HG03108 (cell line): Measurements from ENCODE around the gene SLC41A1.

Experiments used
- ATAC-seq: cut with Tn5 transposase; IDR thresholded peaks from one replicate; pipeline ENCODE4 v1.9.1; 2021; ENCODE audit warnings: moderate library complexity; ENCODE audit not compliant: unreplicated experiment

The SLC41A1 gene

GRCh38 chr1:205760606-205761005 lies 52.4 kb downstream of the SLC41A1 start:
- ATAC-seq: no peak

- ATAC-seq: no peak
Observed at GRCh38 chr1:205756552-205756951, 56.4 kb downstream of the SLC41A1 start.

- ATAC-seq: no peak
Observed at GRCh38 chr1:205754857-205755256, 58.1 kb downstream of the SLC41A1 start.

- ATAC-seq: no peak
Observed at GRCh38 chr1:205751036-205751651, 61.9 kb downstream of the SLC41A1 start.

GRCh38 chr1:205750138-205751035 lies 62.6 kb downstream of the SLC41A1 start, which contains the start of gene NUCKS1:
Gene NUCKS1, minus strand, starts transcription at chr1:205750182. Its CDS starts 209 bp downstream, at chr1:205749973.
- peak; percentile 82 for ATAC-seq

- peak; percentile 74 for ATAC-seq
Observed at GRCh38 chr1:205749234-205750137, 63.5 kb downstream of the SLC41A1 start.

- no peak for ATAC-seq
Observed at GRCh38 chr1:205748403-205749233, 64.4 kb downstream of the SLC41A1 start.

GRCh38 chr1:205746757-205747412 lies 66.1 kb downstream of the SLC41A1 start:
- ATAC-seq: no peak

GRCh38 chr1:205744403-205744802 lies 68.6 kb downstream of the SLC41A1 start:
- no peak for ATAC-seq

- ATAC-seq: no peak
Observed at GRCh38 chr1:205743977-205744376, 69.0 kb downstream of the SLC41A1 start.

- no peak for ATAC-seq
Observed at GRCh38 chr1:205741681-205742080, 71.3 kb downstream of the SLC41A1 start.

- ATAC-seq: no peak
Observed at GRCh38 chr1:205739348-205740160, 73.4 kb downstream of the SLC41A1 start.
